DND-41 (cell line): ENCODE measurements around the gene GRM7.

Experiments
- ATAC-seq: fragments of 200-7000 bp; cut with Tn5 transposase; 3 replicates; pipeline ENCODE4 v1.9.1; 2021; ENCODE audit warnings: low read depth; ENCODE audit not compliant: insufficient read depth
- DNase-seq: peaks from one replicate; pipeline ENCODE4 v3.0.0-alpha.2; 2020
- H2AFZ ChIP-seq: 2 replicates; pipeline ENCODE4 v1.6.0; 2012; ENCODE audit warnings: low read depth, low read length
- H3K27ac ChIP-seq: 2 replicates; pipeline ENCODE4 v1.5.1; 2012; ENCODE audit warnings: low read length, inconsistent platforms
- H3K27me3 ChIP-seq: fragments of 200-600 bp; sonication (generic); 2 replicates; pipeline ENCODE4 v1.6.0; 2012; ENCODE audit warnings: low read length, mild to moderate bottlenecking, inconsistent platforms; ENCODE audit not compliant: insufficient read depth, poor library complexity
- H3K36me3 ChIP-seq: 2 replicates; pipeline ENCODE4 v1.5.1; 2012; ENCODE audit warnings: low read length, inconsistent platforms; ENCODE audit not compliant: insufficient read depth
- H3K4me1 ChIP-seq: 2 replicates; pipeline ENCODE4 v1.5.1; 2012; ENCODE audit warnings: mild to moderate bottlenecking, low read length; ENCODE audit not compliant: insufficient read depth
- H3K4me2 ChIP-seq: 2 replicates; pipeline ENCODE4 v1.6.0; 2012; ENCODE audit warnings: mild to moderate bottlenecking, moderate library complexity, low read length, inconsistent platforms; ENCODE audit not compliant: insufficient read depth
- H3K4me3 ChIP-seq, 2 experiments: fragments of 200-600 bp in 1 of 2; shearing (Covaris generic) in 1 of 2; 2 replicates each; pipeline ENCODE4 v1.5.1; 2012 to 2016; ENCODE audit warnings: inconsistent platforms in 2 of 2, low read length in 2 of 2, mild to moderate bottlenecking in 2 of 2, low read depth in 1 of 2, moderate library complexity in 1 of 2
- H3K79me2 ChIP-seq: 2 replicates; pipeline ENCODE4 v1.6.0; 2012; ENCODE audit warnings: low read length, inconsistent platforms; ENCODE audit not compliant: insufficient read depth
- H3K9ac ChIP-seq: 2 replicates; pipeline ENCODE4 v1.6.0; 2012; ENCODE audit warnings: low read depth, mild to moderate bottlenecking, inconsistent platforms, low read length, moderate library complexity
- H3K9me3 ChIP-seq: 2 replicates; pipeline ENCODE4 v1.5.1; 2012; ENCODE audit warnings: low read length, moderate library complexity, mild to moderate bottlenecking, inconsistent platforms; ENCODE audit not compliant: insufficient read depth, severe bottlenecking
- H4K20me1 ChIP-seq: 2 replicates; pipeline ENCODE4 v1.6.0; 2012; ENCODE audit warnings: low read length; ENCODE audit not compliant: insufficient read depth
- EZH2 ChIP-seq: IDR thresholded peaks from 3 replicates; pipeline ENCODE4 v1.6.1; 2012; ENCODE audit warnings: borderline replicate concordance, low read depth, mild to moderate bottlenecking, moderate library complexity, low read length, inconsistent platforms; ENCODE audit not compliant: severe bottlenecking
- TF ChIP-seq, protein P1 (sequence below): IDR thresholded peaks from 2 replicates; pipeline ENCODE4 v1.5.1; 2012; ENCODE audit warnings: borderline replicate concordance, low read length, moderate library complexity, mild to moderate bottlenecking; ENCODE audit not compliant: poor library complexity, severe bottlenecking; ENCODE audit errors: extremely low read depth

Gene GRM7

DNA sequence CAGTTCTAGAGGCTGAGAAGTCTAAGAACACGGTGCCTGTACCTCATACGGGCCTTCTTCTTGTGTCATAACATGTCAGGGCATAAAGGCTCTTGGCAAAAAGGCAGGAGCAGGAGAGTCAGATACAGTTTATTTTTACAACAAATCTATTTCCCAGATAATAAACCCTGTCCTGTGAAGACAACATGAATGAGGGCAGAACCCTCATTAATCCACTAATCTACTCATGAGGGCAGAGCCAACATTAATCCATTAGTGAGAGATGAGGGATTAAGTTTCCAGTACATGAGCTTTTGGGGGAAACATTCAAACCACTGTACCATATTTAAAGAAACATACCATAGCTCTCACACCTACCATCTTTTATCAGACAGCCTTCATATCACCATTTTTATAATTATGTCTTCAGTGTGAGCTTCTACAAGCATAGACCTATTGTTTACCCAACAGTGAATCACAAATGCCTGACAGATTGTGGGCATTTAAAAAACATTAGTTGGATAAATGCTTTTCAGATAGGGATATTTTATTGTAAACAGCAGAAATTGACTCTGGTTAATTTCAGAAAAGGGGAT, 645.8 kb downstream of the GRM7 start:
- Histone ChIP-seq H3K9ac (no peak overlapping the region), H3K9me3 (no peaks in the 10 kb centered on the region), H2AFZ (no peak overlapping the region), H3K27me3 (no peaks in the 10 kb centered on the region), H3K36me3 (no peaks in the 10 kb centered on the region), H4K20me1 (no peaks in the 10 kb centered on the region), H3K4me1 (no peaks in the 10 kb centered on the region), H3K79me2 (no peaks in the 10 kb centered on the region), H3K4me3 (no peak overlapping the region), H3K27ac (no peak overlapping the region), H3K4me2 (no peak overlapping the region)
- no peak for ATAC-seq
- no peak for DNase-seq
- TF ChIP-seq, protein P1, sequence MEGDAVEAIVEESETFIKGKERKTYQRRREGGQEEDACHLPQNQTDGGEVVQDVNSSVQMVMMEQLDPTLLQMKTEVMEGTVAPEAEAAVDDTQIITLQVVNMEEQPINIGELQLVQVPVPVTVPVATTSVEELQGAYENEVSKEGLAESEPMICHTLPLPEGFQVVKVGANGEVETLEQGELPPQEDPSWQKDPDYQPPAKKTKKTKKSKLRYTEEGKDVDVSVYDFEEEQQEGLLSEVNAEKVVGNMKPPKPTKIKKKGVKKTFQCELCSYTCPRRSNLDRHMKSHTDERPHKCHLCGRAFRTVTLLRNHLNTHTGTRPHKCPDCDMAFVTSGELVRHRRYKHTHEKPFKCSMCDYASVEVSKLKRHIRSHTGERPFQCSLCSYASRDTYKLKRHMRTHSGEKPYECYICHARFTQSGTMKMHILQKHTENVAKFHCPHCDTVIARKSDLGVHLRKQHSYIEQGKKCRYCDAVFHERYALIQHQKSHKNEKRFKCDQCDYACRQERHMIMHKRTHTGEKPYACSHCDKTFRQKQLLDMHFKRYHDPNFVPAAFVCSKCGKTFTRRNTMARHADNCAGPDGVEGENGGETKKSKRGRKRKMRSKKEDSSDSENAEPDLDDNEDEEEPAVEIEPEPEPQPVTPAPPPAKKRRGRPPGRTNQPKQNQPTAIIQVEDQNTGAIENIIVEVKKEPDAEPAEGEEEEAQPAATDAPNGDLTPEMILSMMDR: no peak
- no peak for TF ChIP-seq EZH2

DNA sequence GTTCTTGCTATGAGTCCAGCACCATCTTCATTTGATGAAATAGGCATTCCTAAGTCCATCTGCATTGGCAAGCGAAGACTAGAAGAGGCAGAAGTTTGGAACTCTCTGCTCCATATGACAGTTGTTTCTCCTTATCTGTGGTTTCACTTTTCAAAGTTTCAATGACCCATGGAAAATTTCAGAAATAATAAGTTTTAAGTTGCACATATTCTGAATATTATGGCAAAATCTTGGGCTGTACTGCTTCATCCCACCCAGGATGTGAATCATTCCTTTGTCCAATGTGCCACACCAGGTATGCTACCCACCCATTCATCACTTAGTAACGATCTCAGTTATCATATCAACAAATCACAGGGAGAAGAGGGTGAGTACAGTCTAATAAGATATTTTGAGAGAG, 647.9 kb downstream of the GRM7 start:
- Histone ChIP-seq H3K9me3 (no peaks in the 10 kb centered on the region), H2AFZ (no peak overlapping the region), H4K20me1 (no peaks in the 10 kb centered on the region), H3K4me1 (no peaks in the 10 kb centered on the region), H3K27ac (no peak overlapping the region), H3K27me3 (no peaks in the 10 kb centered on the region), H3K4me3 (no peak overlapping the region), H3K36me3 (no peaks in the 10 kb centered on the region), H3K79me2 (no peaks in the 10 kb centered on the region), H3K4me2 (no peak overlapping the region), H3K9ac (no peak overlapping the region)
- DNase-seq: no peak
- ATAC-seq: no peak
- TF ChIP-seq, protein P1: no peak
- no peak for TF ChIP-seq EZH2

DNA sequence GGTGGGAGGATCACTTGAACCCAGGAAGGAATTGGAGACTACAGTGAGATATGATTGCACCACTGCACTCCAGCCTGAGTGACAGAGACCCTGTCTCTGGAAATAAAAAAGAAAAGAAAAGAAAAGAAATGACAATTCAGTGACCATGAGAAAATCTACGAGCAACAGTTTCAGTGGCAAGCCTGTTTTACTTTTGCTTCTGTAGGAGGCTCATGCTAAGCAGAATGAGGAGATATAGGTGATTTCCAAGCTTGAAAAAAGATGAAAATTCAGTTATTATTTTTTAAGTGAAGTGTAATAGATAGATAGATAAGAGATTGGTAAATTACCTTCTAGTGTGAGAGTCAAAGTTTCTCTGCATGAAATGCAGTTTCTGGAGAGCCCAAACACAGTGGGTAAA, 651.1 kb downstream of the GRM7 start:
- H3K36me3 ChIP-seq: no peaks in the 10 kb centered on the region
- H3K4me3 ChIP-seq: no peak overlapping the region
- no peak overlapping the region for H3K27ac ChIP-seq
- DNase-seq: no peak
- H4K20me1 ChIP-seq: no peaks in the 10 kb centered on the region
- H3K9ac ChIP-seq: no peak overlapping the region
- H3K4me1 ChIP-seq: no peaks in the 10 kb centered on the region
- no peak overlapping the region for H3K4me2 ChIP-seq
- no peak overlapping the region for H2AFZ ChIP-seq
- no peak for ATAC-seq
- H3K9me3 ChIP-seq: no peaks in the 10 kb centered on the region
- H3K27me3 ChIP-seq: no peaks in the 10 kb centered on the region
- no peaks in the 10 kb centered on the region for H3K79me2 ChIP-seq
- TF ChIP-seq, protein P1: no peak
- TF ChIP-seq EZH2: no peak

DNA sequence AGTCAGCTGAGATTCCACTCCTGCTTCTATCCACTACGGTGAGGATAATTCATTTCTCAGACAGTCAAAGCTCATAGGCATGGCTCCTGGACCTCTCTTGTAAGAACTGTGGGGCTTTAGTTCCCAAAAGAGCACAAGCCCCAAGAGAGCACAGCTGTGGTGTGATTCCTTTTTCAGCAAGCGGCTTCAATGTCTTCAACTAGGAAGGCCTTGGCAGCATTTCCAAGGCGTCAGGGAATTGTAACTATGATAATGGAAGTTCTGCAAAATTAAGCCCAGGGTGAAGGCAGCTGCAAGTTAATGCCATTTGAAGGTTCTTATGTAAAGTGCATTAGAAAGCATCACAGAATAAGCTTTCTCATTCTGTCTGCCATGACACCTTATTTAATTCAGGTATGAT, 657.1 kb downstream of the GRM7 start:
- Histone ChIP-seq H3K9me3 (no peaks in the 10 kb centered on the region), H3K9ac (no peak overlapping the region), H3K79me2 (no peaks in the 10 kb centered on the region), H3K4me2 (no peak overlapping the region), H3K27me3 (no peaks in the 10 kb centered on the region), H3K36me3 (no peaks in the 10 kb centered on the region), H3K4me3 (no peak overlapping the region), H3K4me1 (no peaks in the 10 kb centered on the region), H2AFZ (no peak overlapping the region), H4K20me1 (no peaks in the 10 kb centered on the region), H3K27ac (no peak overlapping the region)
- no peak for ATAC-seq
- no peak for DNase-seq
- TF ChIP-seq, protein P1: no peak
- no peak for TF ChIP-seq EZH2
